Neural cell (in vitro differentiated cells): ENCODE results near the gene HEMK1. TPM values are rescaled to one million over a fixed set of nuclear protein-coding genes. Genes with fewer than 3 reads are reported as not detected.

ENCODE experiments used
- H2AFZ ChIP-seq: fragments of 200-600, 300-800 bp; sonication (generic), shearing (Covaris generic); 2 replicates; pipeline ENCODE4 v1.6.0; 2014; ENCODE audit warnings: low read depth, mild to moderate bottlenecking, antibody characterized with exemption, low read length, moderate library complexity
- H3F3A ChIP-seq: fragments of 200-600 bp; shearing (Covaris generic); 2 replicates; pipeline ENCODE4 v1.6.1; 2016; ENCODE audit warnings: mild to moderate bottlenecking, moderate library complexity, mixed read lengths, antibody characterized with exemption, low read length; ENCODE audit not compliant: insufficient read depth, poor library complexity, severe bottlenecking
- H3K27ac ChIP-seq: fragments of 200-600, 300-800 bp; sonication (generic), shearing (Covaris generic); 2 replicates; pipeline ENCODE4 v1.5.1; 2014; ENCODE audit warnings: mild to moderate bottlenecking, low read length, moderate library complexity
- H3K27me3 ChIP-seq: fragments of 300-800, 200-600 bp; sonication (generic), shearing (Covaris generic); 2 replicates; pipeline ENCODE4 v1.6.0; 2014; ENCODE audit warnings: mild to moderate bottlenecking, low read depth, low read length, moderate library complexity; ENCODE audit not compliant: insufficient read depth
- H3K36me3 ChIP-seq: fragments of 300-800, 200-600 bp; sonication (generic), shearing (Covaris generic); 2 replicates; pipeline ENCODE4 v1.5.1; 2014; ENCODE audit warnings: mild to moderate bottlenecking, antibody characterized with exemption, low read length, moderate library complexity; ENCODE audit not compliant: insufficient read depth
- H3K4me2 ChIP-seq: fragments of 300-800, 200-600 bp; sonication (generic), shearing (Covaris generic); 2 replicates; pipeline ENCODE4 v1.6.0; 2014; ENCODE audit warnings: mild to moderate bottlenecking, low read length
- H3K4me3 ChIP-seq: fragments of 300-800, 200-600 bp; sonication (generic), shearing (Covaris generic); 2 replicates; pipeline ENCODE4 v1.5.1; 2014; ENCODE audit warnings: mild to moderate bottlenecking, low read length, moderate library complexity
- H3K79me2 ChIP-seq: fragments of 200-600 bp; shearing (Covaris generic); replicated peaks from 2 replicates; pipeline ENCODE4 v1.6.0; 2014; ENCODE audit warnings: mild to moderate bottlenecking, low read length, moderate library complexity; ENCODE audit not compliant: insufficient read depth
- H3K9ac ChIP-seq: fragments of 300-800, 200-600 bp; sonication (generic), shearing (Covaris generic); 2 replicates; pipeline ENCODE4 v1.6.1; 2016; ENCODE audit warnings: mild to moderate bottlenecking, low read length, mixed read lengths
- H3K9me2 ChIP-seq: fragments of 200-600 bp; shearing (Covaris generic); 2 replicates; pipeline ENCODE4 v1.6.1; 2016; ENCODE audit warnings: mild to moderate bottlenecking, low read length, mixed read lengths; ENCODE audit not compliant: insufficient read depth
- H3K9me3 ChIP-seq: fragments of 200-600, 300-800 bp; sonication (generic), shearing (Covaris generic); 2 replicates; pipeline ENCODE4 v1.6.1; 2016; ENCODE audit warnings: mild to moderate bottlenecking, mixed run types, low read length, moderate library complexity, mixed read lengths
- H4K20me1 ChIP-seq: fragments of 200-600 bp; shearing (Covaris generic); 2 replicates; pipeline ENCODE4 v1.6.1; 2016; ENCODE audit warnings: mild to moderate bottlenecking, mixed run types; ENCODE audit not compliant: insufficient read depth
- CTCF ChIP-seq: fragments of 450-650 bp; IDR thresholded peaks from 2 replicates; pipeline ENCODE4 v1.5.1; 2014; ENCODE audit warnings: antibody characterized with exemption, mild to moderate bottlenecking, moderate library complexity; ENCODE audit not compliant: poor library complexity, severe bottlenecking
- EP300 ChIP-seq: fragments of 450-650 bp; conservative IDR thresholded peaks from 2 replicates; pipeline ENCODE4 v1.6.1; 2014; ENCODE audit warnings: antibody characterized with exemption, mild to moderate bottlenecking, moderate library complexity; ENCODE audit not compliant: poor library complexity, severe bottlenecking
- EZH2 ChIP-seq: fragments of 200-600, 300-800 bp; shearing (Covaris generic), sonication (generic); IDR thresholded peaks from 2 replicates; pipeline ENCODE4 v1.6.1; 2014; ENCODE audit warnings: antibody characterized with exemption, low read length, borderline replicate concordance, mild to moderate bottlenecking; ENCODE audit not compliant: insufficient read depth, poor library complexity, severe bottlenecking
- MXI1 ChIP-seq: fragments of 450-650 bp; conservative IDR thresholded peaks from 2 replicates; pipeline ENCODE4 v1.6.1; 2014; ENCODE audit warnings: antibody characterized with exemption, mild to moderate bottlenecking; ENCODE audit not compliant: poor library complexity, severe bottlenecking
- POLR2AphosphoS5 ChIP-seq: IDR thresholded peaks from 2 replicates; pipeline ENCODE4 v1.6.1; 2012
- RAD21 ChIP-seq: fragments of 450-650 bp; conservative IDR thresholded peaks from 2 replicates; pipeline ENCODE4 v1.6.1; 2014; ENCODE audit warnings: antibody characterized with exemption, mild to moderate bottlenecking, moderate library complexity
- REST ChIP-seq: IDR thresholded peaks from 2 replicates; pipeline ENCODE4 v1.6.1; 2012; ENCODE audit warnings: borderline replicate concordance
- SMC3 ChIP-seq: fragments of 450-650 bp; conservative IDR thresholded peaks from 2 replicates; pipeline ENCODE4 v1.6.1; 2014; ENCODE audit warnings: antibody characterized with exemption, mild to moderate bottlenecking, moderate library complexity; ENCODE audit not compliant: poor library complexity
- TAF1 ChIP-seq: IDR thresholded peaks from 2 replicates; pipeline ENCODE4 v1.6.1; 2012; ENCODE audit warnings: low read depth
- polyA plus RNA-seq: library from polyadenylated mRNA; depleted of rRNA; stranded (reverse); fragments of >200 nt; gene quantifications from 2 replicates; pipeline ENCODE4 v1.2.3, GENCODE V29; 2014

HEMK1 gene
- polyA plus RNA-seq, 1 donor from 2014 or later, result 24.4 TPM

GRCh38 chr3:50583897-50584296 lies 14.6 kb downstream of the HEMK1 start:
- Histone ChIP-seq H4K20me1 (no peaks in the 10 kb centered on the region), H3K9me2 (no peaks in the 10 kb centered on the region), H3K79me2 (no peaks in the 10 kb centered on the region), H3K4me2 (no peak overlapping the region), H3K27ac (no peak overlapping the region), H3K9me3 (no peaks in the 10 kb centered on the region), H3K36me3 (no peaks in the 10 kb centered on the region), H3F3A (no peaks in the 10 kb centered on the region), H3K4me3 (no peak overlapping the region), H2AFZ (no peak overlapping the region), H3K27me3 (no peaks in the 10 kb centered on the region), H3K9ac (no peak overlapping the region)
- no peak for TF ChIP-seq EP300
- TF ChIP-seq RAD21, result no peak
- no peak for TF ChIP-seq MXI1
- TF ChIP-seq POLR2AphosphoS5, result no peak
- TF ChIP-seq REST, result no peak
- no peak for TF ChIP-seq SMC3
- TF ChIP-seq TAF1, result no peak
- TF ChIP-seq CTCF, result no peak
- no peak for TF ChIP-seq EZH2

- H3F3A ChIP-seq, result no peaks in the 10 kb centered on the region
- no peaks in the 10 kb centered on the region for H3K9me3 ChIP-seq
- H3K27me3 ChIP-seq, result no peaks in the 10 kb centered on the region
- no peak overlapping the region for H3K27ac ChIP-seq
- H3K36me3 ChIP-seq, result no peaks in the 10 kb centered on the region
- H3K79me2 ChIP-seq, result no peaks in the 10 kb centered on the region
- no peaks in the 10 kb centered on the region for H3K9me2 ChIP-seq
- H3K9ac ChIP-seq, result no peak overlapping the region
- no peak overlapping the region for H2AFZ ChIP-seq
- TF ChIP-seq RAD21, result no peak
- TF ChIP-seq MXI1, result no peak
- no peak for TF ChIP-seq EZH2
- TF ChIP-seq REST, result no peak
- TF ChIP-seq EP300, result no peak
- no peak overlapping the region for H3K4me3 ChIP-seq
- no peak overlapping the region for H3K4me2 ChIP-seq
- H4K20me1 ChIP-seq, result no peaks in the 10 kb centered on the region
These were observed 15.1 kb downstream of the HEMK1 start for GRCh38 chr3:50584391-50584790.
